AG08396 (cell line): ENCODE data around the gene ALDH8A1.

Source experiments
- DNase-seq: peaks from one replicate; pipeline ENCODE4 v3.0.0; 2012; ENCODE audit warnings: low spot score, mixed read lengths

Gene ALDH8A1

GRCh38 chr6:134951494-134952263, 1.8 kb upstream of the ALDH8A1 start:
- DNase-seq, result no peak

GRCh38 chr6:134950482-134950881, 581 bp upstream of the ALDH8A1 start:
- no peak for DNase-seq

- DNase-seq, result no peak
These were observed 1.2 kb downstream of the ALDH8A1 start for GRCh38 chr6:134948691-134949090.

GRCh38 chr6:134948142-134948541, 1.8 kb downstream of the ALDH8A1 start:
- no peak for DNase-seq

- DNase-seq, result no peak
These were observed 4.9 kb downstream of the ALDH8A1 start for GRCh38 chr6:134945045-134945444.

GRCh38 chr6:134943522-134944111, 6.3 kb downstream of the ALDH8A1 start:
- no peak for DNase-seq

- DNase-seq, result no peak
These were observed 11.0 kb downstream of the ALDH8A1 start for GRCh38 chr6:134938896-134939295.

- no peak for DNase-seq
These were observed 12.5 kb downstream of the ALDH8A1 start for GRCh38 chr6:134937426-134937825.

GRCh38 chr6:134936931-134937330, 13.0 kb downstream of the ALDH8A1 start:
- peak; percentile 34 for DNase-seq

- no peak for DNase-seq
These were observed 13.4 kb downstream of the ALDH8A1 start for GRCh38 chr6:134936476-134936875.

- no peak for DNase-seq
These were observed 15.0 kb downstream of the ALDH8A1 start for GRCh38 chr6:134934793-134935485.

- DNase-seq, result no peak
These were observed 17.1 kb downstream of the ALDH8A1 start for GRCh38 chr6:134932535-134933470.

GRCh38 chr6:134932098-134932497, 17.8 kb downstream of the ALDH8A1 start:
- DNase-seq, result no peak

- DNase-seq, result no peak
These were observed 19.4 kb downstream of the ALDH8A1 start for GRCh38 chr6:134930463-134930862.

- no peak for DNase-seq
These were observed 21.6 kb downstream of the ALDH8A1 start for GRCh38 chr6:134928151-134928900.

GRCh38 chr6:134925800-134926199, 24.1 kb downstream of the ALDH8A1 start:
- no peak for DNase-seq

- DNase-seq, result no peak
These were observed 28.1 kb downstream of the ALDH8A1 start for GRCh38 chr6:134921721-134922261.

- no peak for DNase-seq
These were observed 28.6 kb downstream of the ALDH8A1 start for GRCh38 chr6:134921276-134921675.

GRCh38 chr6:134920422-134920821, 29.5 kb downstream of the ALDH8A1 start:
- DNase-seq, result no peak

GRCh38 chr6:134918418-134918961, 31.4 kb downstream of the ALDH8A1 start:
- no peak for DNase-seq

- DNase-seq, result peak; percentile 49
These were observed 38.4 kb downstream of the ALDH8A1 start for GRCh38 chr6:134911547-134911946.
